UCSD-AML1 (cell line): ENCODE measurements around the gene AKAP6.

ENCODE experiments used
- DNase-seq: peaks from one replicate; lab custom pipeline; 2025; ENCODE audit not compliant: unreplicated experiment; lab: John Stamatoyannopoulos, UW

Gene AKAP6

DNA sequence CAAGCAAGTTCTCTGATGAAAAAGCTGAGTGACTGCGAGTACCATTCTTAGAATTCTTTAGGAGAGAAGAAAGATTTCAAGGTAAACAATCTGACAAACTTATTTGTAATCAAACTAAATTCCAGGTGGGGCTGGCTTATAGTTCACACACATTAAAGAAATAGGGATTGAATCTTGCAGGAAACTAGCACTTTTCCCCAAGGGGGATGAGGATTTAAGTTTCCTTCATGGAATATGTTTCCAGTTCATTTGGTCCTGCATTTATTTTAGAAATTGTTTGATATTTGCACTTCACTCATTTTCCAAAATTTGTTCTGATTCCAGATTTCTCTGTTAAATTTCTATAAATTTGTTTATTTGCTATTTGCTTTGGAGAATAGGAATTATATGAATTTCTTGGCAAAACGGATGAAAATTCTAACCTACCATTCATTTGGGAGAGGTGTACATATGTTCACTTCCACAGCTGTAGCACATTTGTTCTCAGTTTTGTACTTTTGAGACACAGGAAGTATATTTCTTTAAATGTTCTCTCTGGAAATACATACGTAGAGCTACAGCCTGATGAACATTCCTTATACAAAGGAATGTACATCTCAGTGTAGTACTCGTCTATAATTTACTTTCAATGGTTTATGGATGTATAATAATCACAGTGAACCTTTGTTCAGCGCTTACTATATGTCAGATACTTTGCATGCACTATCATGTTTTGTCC lies 145.5 kb downstream of the AKAP6 start:
- no peak for DNase-seq

- DNase-seq = no peak
These were observed 147.4 kb downstream of the AKAP6 start for GRCh38 chr14:32476532-32476931.

DNA sequence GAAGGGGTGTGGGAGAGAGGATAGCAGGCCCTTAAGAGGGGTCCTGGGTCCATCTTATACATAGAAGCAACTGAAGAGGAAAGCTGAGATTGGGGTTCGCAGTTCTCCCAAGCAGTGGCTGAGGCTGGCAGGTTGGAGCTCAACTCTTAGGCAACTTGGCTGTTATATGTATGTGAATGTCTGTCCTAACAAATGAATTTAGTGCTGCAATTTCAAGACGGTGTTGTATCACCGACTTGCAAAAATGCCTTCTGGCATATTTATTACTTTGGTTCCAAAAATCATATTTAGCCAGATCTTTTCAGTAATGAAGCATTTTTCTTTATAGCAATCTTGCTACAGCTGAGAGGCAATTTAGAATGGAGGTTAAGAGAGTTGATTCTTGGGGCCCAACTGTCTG lies 148.3 kb downstream of the AKAP6 start:
- no peak for DNase-seq

DNA sequence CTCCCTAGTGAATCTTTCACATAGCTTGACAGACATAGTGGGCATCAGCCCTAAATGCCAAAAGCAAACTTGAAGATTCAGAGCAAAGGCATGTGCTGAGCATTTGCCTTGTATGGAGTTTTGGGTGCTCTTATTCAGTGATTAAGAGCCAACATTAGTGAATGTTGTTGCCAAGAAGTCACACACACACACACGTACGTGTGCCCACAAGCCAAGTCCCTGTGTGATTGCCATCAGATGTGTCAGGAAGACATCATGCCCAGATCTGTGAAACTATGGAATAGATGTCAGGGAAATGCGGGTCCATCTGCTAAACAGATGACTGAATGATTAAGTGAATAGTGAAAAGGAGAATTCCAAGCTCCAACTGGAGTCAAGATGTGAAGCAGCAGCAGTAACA lies 149.0 kb downstream of the AKAP6 start:
- no peak for DNase-seq

DNA sequence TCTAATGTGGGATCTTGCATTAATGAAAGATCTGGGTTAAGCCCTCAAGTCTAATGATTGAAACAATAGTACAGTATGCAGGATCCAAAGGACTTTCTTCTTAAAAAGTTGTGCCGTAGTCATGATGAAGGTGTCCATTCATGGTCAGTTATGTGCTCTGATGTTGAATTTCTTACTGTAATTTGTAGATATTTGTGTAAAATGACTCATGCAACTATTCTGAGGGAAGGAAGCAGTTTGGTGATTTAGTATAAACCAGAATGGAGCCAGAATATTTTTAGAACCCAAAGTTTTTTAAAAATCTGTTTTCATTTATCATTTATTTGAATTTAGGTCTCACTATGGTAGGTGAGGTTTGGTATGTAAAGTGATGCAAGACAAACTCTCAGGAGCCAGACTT lies 151.2 kb downstream of the AKAP6 start:
- no peak for DNase-seq

DNA sequence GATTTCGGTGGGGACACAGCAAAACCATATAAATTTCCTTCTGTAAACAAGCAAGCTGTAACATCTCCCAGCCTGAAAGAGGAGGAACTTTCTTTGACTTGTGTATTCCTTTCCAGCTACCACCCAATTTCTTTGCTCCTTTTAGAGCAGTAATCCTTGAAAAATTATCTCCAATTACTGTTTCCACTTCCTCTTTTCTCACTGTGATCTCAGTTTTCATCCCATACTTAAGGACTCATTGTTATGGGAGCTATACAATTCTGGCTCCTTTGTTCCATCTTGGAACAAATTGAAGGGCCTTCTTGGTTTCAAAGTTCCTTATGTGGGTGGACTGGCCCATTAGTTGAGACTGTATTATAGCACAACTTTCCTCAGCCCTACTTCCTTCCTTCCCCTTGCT lies 152.6 kb downstream of the AKAP6 start:
- no peak for DNase-seq

- DNase-seq = no peak
These were observed 162.4 kb downstream of the AKAP6 start for GRCh38 chr14:32491416-32492016.

GRCh38 chr14:32492457-32492856 lies 163.4 kb downstream of the AKAP6 start:
- DNase-seq = no peak

- no peak for DNase-seq
These were observed 165.7 kb downstream of the AKAP6 start for GRCh38 chr14:32494609-32495434.

DNA sequence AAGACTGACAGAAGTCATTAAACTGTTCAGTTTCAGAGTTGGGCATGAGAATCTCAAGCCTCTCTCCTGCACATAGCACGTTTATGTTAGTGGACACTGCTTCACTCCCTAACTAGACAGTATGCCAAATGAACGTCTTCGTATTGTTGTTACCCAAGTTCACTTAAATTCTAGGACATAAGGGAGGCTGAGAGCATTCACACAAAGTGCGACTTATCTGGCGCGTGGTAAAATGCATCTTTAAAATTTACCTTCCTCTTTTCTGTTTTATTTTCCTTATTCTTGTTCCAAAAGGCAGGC lies 166.3 kb downstream of the AKAP6 start:
- no peak for DNase-seq

- DNase-seq = no peak
These were observed 168.2 kb downstream of the AKAP6 start for GRCh38 chr14:32497248-32497647.

DNA sequence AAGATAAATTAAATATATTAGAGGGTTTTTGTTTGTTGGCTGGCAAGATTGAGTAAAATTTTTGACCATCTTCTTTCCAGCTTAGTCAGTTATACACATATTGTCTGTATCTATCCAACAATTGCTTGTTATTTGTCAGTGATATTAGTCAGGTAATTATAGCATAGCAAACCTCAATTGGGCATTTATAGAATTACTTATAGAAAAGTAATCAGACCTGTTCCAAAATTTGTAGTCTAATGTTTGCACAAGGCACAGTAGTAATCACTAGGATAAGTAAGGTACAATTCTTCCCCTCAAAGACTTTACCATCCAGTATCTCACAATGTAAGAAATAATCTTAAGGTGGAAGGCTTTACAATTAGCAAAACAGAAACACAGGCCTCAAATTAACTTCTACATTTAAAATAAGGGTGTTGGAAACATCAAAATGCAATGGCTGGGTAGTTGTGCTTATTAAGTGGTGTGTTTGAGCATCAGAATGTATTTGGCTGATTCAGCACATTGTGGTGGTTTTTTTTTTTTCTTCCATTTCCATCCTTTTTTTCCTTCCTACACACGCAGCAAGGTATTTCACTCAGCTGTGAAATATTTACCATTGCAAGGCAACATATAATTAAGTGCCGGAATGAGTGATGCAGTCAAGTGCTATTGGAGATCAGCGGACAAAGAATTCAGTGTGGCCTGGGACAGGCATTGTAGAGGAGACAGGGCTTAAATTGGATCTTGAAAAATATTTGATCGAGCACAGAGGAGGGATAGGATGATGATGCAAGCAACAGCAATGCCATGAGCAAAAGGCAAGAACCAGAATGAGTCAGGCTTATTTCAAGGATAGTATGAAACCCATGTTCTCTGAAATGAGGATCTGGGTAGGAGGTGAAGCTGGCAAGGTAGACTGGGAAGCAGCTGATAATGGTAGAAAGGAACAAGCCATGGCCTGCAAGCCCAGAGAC lies 178.2 kb downstream of the AKAP6 start:
- no peak for DNase-seq

GRCh38 chr14:32508281-32508680 lies 179.2 kb downstream of the AKAP6 start:
- DNase-seq = no peak

DNA sequence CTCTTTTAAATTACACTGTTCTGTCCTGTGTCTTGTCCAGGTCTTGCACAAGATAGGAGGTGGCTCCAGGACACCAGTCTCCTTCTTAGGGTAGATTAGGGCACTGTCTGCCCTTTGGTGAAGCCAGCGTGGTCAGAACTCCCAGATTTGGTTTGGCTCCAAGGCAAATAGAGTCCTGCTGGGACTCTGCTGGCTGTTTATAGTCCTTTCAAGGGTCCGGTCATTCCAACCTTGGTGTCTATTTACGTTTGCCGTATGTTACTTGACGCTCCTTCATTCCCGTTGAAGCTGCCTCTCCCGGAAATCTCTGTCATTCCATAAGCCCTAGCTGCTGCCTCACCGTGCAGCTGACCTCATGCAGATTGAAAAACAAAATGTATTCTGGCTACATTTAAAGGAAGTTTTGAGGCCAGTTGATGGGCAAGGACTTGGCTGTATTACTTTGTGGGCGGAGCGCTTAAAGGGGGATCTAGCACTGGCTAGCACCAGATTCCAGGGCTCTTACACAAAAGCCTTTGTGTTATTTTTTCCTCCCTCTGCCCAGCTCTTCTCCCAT lies 180.6 kb downstream of the AKAP6 start:
- DNase-seq = no peak

- no peak for DNase-seq
These were observed 181.7 kb downstream of the AKAP6 start for GRCh38 chr14:32510815-32511214.

GRCh38 chr14:32512348-32512747 lies 183.2 kb downstream of the AKAP6 start:
- no peak for DNase-seq

- DNase-seq = no peak
These were observed 183.7 kb downstream of the AKAP6 start for GRCh38 chr14:32512813-32513212.

DNA sequence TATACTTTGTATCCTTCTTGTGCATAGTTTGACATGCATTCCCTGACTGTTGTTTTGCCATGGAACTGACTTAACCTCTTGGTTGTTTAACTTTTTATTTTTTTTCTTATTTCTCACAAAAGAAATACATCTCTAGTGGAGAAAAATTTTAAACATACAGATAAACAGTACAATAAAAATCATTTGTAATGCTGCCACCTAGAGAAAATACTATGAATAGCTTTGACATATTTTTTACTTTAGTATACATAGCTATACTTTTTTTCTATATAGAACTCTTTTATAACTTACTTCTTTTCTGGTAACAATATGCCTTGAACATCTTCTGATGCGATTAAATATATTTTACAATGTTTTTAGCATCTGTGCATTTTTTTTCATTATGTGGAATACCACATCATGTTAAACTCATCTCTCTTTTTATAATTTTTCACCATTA lies 184.5 kb downstream of the AKAP6 start:
- no peak for DNase-seq

GRCh38 chr14:32514236-32514635 lies 185.1 kb downstream of the AKAP6 start:
- DNase-seq = no peak

- no peak for DNase-seq
These were observed 185.6 kb downstream of the AKAP6 start for GRCh38 chr14:32514681-32515080.
